Activated CD8-positive, alpha-beta memory T cell treated with anti-CD3 and anti-CD28 coated beads for 4 hours (primary cell): ENCODE measurements around the gene HYAL2.
"Not testable (repeated sequence)": the region's sequence is repeated elsewhere in the genome, so short reads cannot be mapped to it uniquely, and the experiment has no call there.

Experiments used
- DNase-seq, 2 donors: peaks; one replicate each; pipeline ENCODE4 v3.0.0-alpha.2; 2020; ENCODE audit warnings: low read depth in 2 of 2

The HYAL2 gene

GRCh38 chr3:50292159-50293078 lies 30.1 kb downstream of the HYAL2 start, which contains the start of gene IFRD2:
Gene IFRD2, minus strand, starts transcription at chr3:50292429. Its CDS starts 155 bp downstream, at chr3:50292274.
- peak; percentile 89 to 93 for DNase-seq

GRCh38 chr3:50290161-50290641 lies 32.3 kb downstream of the HYAL2 start:
- DNase-seq = no peak

GRCh38 chr3:50289130-50289529 lies 33.4 kb downstream of the HYAL2 start:
- no peak for DNase-seq

GRCh38 chr3:50288387-50289007 lies 34.0 kb downstream of the HYAL2 start:
- DNase-seq = no peak

- DNase-seq = no peak
These were observed 35.3 kb downstream of the HYAL2 start for GRCh38 chr3:50287262-50287661.

GRCh38 chr3:50286322-50287227 lies 36.0 kb downstream of the HYAL2 start:
- no peak for DNase-seq

GRCh38 chr3:50284121-50284520 lies 38.4 kb downstream of the HYAL2 start:
- DNase-seq = not testable (repeated sequence)

- no peak for DNase-seq
These were observed 43.1 kb downstream of the HYAL2 start for GRCh38 chr3:50279255-50280016.

GRCh38 chr3:50278880-50279224 lies 43.7 kb downstream of the HYAL2 start, which contains the start of gene LSMEM2:
Gene LSMEM2, plus strand, starts transcription at chr3:50279087. Its CDS starts 27 bp downstream, at chr3:50279114.
- DNase-seq = no peak

- no peak for DNase-seq
These were observed 44.2 kb downstream of the HYAL2 start for GRCh38 chr3:50278123-50278879.

- no peak for DNase-seq
These were observed 45.8 kb downstream of the HYAL2 start for GRCh38 chr3:50276762-50277101.

GRCh38 chr3:50275996-50276761 lies 46.4 kb downstream of the HYAL2 start:
- no peak for DNase-seq

- DNase-seq = no peak
These were observed 47.2 kb downstream of the HYAL2 start for GRCh38 chr3:50275141-50275995.

GRCh38 chr3:50274371-50275104 lies 48.0 kb downstream of the HYAL2 start:
- peak; percentile 30 to 46 for DNase-seq

- no peak for DNase-seq
These were observed 48.9 kb downstream of the HYAL2 start for GRCh38 chr3:50273689-50274065.

- DNase-seq = peak; percentile 71 to 74
These were observed 49.4 kb downstream of the HYAL2 start for GRCh38 chr3:50272911-50273688.

- DNase-seq = not testable (repeated sequence)
These were observed 50.0 kb downstream of the HYAL2 start for GRCh38 chr3:50272538-50272910.
